GM18508 (cell line): Measurements from ENCODE around the gene TST.

Source experiments
- ATAC-seq: cut with Tn5 transposase; IDR thresholded peaks from one replicate; pipeline ENCODE4 v1.9.1; 2021; ENCODE audit warnings: moderate number of reproducible peaks; ENCODE audit not compliant: insufficient read depth, unreplicated experiment

TST gene

DNA sequence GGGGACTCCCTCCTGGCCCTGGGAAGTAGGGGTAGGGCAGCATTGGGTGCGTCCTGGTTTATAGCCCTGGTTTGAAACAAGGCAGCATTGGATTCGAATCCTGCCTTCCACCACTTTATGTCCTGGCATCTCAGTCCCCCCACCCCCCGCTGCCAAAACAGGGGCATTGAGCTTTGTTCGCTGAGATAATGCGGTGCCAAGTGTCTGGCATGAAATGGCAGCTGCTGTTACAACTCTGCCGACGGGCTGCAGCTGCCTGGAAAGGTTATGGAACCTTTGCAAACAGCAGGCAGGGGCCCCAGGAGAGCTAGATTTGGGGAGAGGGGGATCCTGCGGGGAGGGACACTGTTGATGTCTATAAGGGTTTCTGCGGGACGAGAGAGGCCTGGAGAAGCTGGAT lies 1.9 kb downstream of the TST start:
- ATAC-seq: no peak

DNA sequence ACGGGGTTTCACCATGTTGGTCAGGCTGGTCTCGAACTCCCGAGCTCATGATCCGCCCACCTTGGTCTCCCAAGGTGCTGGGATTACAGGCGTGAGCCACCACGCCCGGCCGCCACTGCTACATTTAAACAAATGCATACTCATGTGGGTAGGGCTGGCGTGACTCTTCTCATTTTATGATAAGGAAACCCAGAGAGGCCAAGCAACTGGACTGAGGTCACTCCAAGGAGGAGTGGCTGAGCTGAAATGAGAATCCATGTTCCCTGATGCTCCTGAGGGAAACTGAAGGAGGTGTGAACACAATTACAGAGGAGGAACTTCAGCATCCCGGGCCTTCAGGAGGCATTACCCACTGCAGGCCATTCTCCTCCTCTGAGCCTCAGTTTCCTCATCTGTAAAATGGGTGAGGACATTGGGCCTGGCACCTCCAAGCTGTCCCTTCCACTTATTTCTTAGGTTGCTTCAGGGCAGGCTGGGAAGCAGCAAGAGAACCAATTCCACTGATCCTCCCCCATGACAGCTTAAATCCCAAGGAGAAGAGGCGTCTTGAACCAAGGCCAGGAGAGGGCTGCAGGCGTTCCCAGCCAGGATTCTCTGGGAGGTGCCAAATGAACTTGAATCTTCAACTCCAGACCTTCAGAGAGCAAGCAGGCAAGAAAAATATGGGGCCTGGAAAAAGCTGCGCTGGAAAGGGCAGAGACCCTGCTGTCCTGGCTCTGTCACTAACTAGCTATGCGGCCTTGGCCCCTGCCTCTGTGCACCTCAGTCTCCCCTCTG lies 2.9 kb downstream of the TST start:
- ATAC-seq: no peak

DNA sequence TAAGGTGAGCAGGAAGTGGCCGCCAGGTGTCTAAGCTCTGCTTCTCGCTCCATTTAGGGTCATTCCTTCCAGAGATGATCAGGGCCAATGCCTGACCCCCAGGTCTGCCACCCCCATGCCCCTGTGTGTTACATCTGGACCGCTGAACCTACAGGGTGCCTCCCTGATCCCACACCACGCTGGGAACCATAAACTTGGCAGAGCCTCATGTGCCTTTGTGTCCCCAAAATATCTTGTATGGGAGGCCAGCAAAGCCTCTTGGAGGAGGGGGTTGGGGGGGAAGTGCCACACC lies 3.7 kb downstream of the TST start:
- no peak for ATAC-seq

DNA sequence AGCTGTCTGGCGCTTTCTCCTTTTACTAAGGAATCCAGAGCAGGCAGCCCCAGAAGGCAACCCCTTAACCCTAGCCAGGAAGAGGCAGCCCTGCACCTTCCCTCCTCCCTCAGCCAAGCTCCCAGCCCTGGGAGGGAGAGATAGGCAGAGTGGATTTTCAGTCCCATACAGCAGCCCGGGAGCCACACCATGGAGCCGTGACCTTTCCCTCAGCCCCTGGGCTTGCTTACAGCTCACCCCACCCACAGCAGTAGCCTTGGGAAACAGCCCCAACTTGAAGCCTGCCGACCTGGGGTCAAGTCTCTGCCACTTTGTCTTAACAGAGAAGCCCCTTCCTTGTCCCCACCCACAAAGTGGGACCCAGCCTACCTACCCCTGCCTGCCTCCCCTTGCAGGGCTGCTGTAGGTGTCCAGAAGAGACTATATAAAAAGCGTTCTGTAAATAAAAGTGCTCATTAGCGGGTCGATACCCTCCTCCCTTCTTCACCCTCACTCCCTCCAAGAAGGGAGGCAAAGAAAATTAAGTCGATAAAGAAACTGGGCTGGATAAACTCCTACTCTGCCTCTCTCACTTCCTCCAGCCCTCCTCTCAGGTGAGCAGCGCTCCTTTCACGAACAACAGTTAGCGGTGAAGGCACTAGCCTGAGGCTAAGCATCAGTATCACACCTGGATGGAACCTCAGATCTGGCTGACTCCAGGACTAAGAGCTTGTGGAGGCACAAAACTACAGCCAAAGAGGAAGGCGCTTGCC lies 4.2 kb downstream of the TST start:
- no peak for ATAC-seq

DNA sequence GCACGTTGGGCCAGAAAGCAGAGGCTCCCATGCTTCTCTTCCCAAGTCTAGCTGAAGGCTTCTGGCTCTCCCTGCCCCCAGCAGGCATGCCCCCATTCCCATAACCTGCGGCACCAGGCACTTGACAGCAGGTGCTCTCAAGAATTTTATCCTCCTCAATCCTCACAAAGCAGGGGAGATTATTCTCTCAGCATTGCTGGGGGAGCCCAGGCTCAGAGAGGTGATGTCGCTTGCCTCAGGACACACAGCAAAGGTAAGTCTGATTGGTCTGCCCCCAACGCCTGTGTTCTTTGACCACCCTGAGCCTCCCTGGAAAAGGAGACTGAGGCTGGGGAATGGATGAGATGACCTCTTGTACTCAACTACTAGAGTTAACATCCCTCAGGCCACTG lies 4.8 kb downstream of the TST start:
- ATAC-seq: no peak

DNA sequence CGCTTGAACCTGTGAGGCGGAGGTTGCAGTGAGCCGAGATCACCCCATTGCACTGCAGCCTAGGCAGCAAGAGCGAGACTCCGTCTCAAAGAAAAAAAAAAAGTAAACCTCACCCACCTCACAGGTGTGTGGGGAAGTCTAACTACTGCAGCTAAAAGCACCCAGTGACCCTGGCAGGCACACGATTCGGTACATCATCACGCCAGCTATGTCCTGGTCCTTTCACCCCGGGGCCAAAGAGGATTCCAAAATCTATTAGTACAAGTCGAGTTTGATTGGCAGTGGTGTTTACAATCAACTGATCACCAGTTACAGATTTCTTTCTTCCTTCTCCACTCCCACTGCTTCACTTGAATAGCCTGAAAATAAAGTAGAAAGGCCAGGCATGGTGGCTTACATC lies 6.3 kb downstream of the TST start:
- ATAC-seq: no peak

DNA sequence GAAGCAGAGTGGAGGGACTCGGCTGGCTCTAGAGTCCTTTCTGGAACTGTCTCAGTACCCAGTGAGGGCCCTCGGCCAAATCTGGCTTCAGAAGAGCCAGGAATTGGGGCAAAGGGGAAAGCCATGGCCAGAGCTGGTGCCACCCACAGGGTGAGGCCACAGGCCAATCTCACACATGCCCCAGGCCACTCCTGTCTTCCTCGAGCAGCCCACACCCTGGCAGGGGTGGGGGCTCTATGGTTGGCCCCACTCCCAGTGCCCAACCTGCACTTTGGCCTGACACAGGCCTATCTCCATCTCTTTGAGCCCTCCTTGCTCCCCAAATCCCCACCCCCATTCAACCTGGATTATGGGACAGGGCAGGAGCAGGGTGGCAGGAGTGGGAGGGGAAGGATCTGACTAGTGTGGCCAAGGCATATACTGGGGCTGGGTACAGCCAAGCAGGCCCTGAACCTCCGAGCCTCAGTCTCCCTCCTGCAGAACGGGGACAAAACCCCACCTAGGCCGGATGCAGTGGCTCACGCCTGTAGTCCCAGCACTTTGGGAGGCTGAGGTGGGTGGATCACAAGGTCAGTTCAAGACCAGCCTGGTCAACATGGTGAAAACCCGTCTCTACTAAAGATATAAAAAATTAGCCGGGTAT lies 6.9 kb downstream of the TST start:
- no peak for ATAC-seq

DNA sequence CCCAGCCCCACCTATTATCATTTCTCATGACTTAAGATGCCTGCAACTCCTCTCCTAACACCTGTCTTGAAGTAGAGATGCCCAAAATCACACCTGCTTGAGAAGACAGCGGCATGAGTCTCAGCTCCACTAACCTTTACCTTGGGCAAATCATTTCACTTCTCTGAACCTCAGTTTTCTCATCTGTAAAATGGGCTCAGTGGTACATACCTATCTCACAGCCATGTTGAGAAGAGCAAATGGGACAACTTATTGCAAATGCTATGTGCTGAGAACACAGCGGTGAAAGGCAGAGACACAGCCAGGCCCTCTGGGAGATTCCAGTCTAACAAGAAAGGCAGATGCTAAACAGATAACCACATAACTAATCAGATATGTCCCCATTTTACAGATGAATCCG lies 7.8 kb downstream of the TST start:
- no peak for ATAC-seq

DNA sequence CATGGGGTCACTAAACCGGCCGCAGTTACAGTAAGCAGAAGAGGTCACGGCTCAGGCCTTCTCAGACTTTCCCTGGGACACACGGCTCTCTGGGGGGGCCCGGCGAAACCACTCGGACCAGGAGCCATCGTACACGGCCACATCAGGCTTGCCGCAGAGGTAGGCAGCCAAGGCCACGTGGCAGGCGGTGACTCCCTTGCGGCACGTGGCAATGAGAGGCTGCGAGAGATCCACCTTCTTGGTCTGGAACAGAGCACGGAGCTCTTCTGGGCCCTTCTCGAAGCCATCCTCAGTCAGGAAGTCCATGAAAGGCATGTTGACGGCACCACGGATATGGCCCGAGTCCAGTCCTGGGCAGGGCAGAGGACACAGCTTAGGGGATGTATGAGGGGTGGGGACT lies 8.3 kb downstream of the TST start:
- ATAC-seq: no peak

DNA sequence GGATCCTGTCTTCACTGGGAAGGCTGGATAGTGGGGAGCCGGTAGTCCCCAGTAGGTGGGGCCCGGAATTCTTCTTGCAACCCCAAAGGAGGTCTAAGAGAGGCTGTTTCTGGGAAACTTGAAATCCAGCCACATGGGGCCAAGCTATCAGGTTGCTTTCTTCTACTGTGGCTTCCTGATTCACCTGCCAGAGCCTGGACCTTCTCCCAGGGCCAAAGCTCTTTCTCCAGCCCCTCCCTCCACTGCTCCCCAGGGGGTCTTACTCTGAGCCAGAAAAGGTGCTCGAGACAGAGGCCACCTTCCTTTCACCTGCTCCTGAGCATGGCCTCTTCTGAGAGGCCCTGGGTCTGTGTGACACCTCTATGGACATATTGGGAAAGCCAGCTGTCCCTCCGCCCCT lies 9.1 kb downstream of the TST start:
- ATAC-seq: no peak

DNA sequence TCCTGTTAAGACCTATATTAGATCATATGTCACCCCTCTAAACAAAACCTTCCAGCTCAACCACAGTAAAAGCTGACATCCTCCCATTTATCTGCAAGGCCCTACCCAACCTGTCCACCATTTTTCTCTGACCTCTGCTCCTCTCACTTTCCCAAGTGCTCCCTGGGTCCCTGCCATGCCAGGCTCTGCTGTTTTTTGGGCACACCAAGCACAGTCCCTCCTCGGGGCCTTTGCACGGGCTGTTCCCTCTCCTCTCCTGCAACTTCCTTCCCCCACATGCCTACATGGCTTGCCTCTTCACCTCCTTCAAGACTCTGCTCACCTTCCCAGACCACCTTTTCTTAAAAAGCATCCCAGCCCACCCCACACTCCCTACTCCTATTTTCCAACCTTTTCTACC lies 9.8 kb downstream of the TST start:
- ATAC-seq: no peak

DNA sequence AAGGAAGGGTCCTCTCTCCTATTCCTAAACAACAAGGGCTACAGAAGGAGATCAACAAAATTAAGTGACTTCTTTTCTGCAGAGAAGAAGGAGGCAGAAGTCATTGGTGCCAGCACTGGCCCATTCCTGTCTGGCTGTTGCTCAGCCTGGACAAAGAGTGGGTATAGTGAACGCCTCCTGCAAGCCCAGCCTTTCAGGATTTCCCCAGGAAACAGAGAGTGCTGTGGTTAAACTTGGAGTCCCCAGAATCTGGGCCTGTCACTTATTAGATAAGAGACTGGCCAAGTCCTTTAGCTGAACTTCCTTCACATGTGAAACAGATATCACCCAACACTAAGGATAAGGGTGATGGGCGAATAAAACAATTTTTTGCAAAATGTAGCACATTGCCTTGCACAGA lies 10.9 kb downstream of the TST start:
- no peak for ATAC-seq

DNA sequence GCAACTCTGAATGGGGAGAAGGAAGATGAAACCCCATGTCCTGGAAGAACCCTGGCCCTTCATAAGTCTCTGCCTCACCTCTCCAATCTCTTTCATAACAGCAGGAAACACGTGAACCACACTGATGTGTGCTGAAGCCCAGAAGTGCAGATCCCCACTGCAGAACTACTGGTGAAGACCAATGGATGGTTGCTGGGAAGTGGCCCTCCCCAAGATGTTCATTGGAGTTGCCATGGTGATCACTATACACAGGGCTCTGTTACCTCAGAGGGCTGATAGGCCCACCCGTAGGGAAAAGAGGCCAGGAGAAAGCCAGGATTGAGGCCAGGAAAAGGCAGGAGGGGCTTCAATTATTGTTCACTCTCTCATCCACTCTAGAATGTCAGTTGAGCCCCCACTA lies 11.6 kb downstream of the TST start:
- ATAC-seq: no peak

DNA sequence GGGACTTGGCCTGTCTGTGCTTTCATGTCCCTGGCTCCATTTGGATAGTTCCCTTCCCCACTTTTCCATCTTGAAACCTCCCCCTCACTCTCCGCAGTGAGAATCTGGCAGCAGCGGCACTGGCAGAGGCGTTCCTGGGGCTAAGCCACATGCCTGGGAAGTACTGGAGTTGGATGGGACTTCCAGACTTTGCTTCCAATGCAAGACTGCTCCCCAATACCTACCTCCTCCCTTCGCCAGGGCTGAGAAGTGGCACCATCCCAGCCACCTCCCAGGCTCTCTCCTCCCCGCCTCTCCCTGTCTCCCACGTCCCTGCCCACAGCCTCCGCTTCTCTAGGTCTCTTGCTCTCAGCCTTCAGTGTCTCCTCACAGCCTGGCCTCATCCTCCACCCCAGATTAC lies 16.6 kb downstream of the TST start:
- ATAC-seq: no peak

DNA sequence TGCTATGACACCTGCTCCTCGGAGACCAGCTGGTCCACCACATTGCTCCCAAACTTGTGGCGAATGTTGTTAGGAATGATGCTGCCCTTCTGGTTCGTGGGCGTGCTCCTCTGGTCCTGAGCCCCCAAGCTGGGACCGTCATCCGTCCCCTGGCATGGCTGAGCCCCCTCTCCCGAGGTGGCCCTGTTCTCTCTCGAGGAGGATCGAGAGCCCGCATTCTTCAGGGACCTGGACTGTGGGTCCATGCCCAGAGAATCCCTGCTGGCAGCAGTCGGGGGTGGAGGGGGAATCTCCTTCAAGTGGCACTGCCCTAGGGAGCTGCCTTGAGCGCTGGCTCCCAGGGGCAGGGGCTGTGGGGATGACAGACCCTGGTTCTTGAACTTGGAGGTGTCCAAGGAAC lies 17.4 kb downstream of the TST start:
- no peak for ATAC-seq

DNA sequence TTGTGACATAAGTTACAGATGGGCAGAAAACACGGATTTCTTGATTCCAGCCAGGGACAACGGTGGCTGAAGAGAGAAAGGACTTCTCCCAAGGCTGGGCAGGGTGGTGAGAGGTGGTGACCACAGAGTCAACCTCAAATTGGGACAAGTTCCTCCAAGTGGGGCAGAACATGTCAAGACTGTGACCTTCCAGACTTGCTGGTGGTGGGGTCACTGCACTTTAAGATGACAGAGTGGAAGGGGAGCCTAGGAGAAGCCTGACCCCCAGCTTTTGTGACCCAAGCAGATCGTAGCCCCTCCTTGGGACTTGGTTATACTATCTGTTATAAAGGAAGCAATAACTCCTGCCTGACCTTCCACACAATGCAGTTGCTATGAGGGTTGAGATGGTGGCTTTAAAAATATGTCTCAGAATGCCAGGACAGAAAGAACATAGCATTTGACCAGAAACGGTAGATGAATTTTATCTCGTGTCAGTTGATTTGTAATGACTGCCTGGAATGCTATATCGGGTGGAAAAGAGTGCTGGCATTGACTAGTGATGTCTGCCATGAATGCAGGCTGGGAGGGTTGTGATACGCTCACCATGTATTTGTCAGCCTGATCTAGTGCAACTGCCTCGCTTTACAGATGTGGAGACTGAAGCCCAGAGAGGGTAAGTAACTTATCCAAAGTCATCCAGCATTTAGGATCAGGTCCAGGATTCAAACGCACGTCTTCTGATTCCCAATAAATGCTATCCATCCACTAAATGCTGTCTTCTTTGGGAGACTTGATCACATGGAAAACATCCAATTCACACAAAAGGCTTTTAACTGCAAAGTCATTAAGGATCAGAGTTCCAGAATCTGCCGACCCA lies 18.3 kb downstream of the TST start:
- ATAC-seq: no peak

DNA sequence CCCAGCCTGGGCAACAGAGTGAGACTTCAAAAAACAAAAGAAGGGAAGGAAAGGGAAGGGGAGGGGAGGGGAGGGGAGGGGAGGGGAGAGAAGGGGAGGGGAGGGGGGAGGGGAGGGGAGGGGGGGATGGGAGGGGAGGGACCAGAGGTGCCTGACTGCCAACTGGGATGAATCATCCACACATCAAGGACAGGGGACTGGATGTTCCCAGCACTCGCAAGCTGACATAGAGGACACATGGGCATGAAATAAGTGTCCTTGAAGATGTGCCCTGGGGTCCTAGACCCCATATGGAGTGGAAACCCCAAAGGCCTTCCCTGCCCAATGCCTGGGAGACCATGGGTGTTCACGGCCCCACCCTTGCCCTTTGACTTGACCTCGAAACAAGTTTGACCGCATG lies 19.8 kb downstream of the TST start:
- ATAC-seq: no peak

DNA sequence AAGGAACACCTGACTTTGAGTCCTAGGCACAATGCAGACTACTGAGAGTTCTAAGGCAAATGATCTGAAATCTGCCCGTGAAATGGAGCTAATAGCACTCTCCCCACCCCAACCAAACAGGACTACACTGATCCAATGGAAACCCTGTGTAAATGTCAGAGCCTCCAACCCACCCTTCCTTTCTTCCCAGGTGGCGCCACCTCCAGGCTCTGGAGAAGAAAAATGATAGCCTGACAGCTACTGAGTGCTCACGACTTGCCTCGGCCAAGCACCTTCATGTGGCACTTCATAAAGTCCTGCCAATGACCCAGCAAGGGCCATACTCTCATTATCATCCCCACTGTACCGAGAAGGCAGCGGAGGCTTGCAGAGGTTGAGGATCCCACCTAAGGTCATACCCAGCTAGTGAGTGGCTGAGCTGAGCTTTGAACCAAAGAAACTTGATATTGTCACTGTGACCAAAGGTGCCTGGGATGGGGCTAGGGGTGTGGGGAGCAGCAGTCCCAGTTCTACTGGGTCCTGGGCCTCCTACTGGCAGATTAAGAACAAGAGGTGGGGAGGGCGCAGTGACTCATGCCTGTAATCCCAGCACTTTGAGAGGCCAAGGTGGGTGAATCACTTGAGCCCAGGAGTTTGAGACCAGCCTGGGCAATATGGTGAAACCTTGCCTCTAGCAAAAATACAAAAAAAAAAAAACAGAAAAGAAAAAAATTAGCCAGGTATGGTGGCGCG lies 20.5 kb downstream of the TST start:
- ATAC-seq: no peak

DNA sequence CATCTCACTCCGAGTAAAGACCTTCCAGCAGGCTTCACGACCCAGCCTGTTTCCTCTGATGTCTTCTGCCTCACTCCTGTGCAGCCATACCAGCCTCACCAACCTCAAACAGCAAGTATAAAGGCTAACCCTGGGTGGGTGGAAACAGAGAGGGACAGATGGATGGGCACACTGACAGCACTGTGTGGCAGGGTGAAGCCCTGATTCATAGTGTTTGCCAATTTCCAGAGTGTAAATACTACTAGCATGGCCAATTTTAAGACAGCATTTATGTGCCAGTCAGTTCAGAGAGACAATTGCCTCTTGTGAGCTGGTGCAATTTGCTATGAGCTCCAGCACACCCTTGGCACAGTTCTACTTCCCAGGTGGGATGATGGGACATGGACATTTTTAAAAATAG lies 21.5 kb downstream of the TST start:
- ATAC-seq: no peak

DNA sequence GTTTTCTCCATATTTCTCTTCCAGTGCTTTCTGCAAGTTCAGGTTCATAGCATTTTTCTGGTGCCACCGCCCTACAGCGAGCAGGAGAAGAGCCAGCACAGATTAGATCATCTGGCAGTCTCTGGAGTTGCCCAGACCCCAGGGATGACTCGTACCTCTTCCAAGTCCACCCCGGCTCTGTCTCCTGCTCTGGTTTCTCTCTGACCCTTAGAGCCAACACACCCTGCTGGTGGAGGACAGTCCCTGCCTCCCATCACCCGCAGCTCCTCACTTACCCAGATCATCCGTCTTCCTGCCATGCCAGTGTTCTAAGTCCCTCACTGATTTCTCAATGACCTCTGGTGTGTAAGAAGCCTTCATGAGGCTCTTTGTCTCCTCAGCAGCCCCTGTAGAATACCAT lies 28.0 kb downstream of the TST start:
- no peak for ATAC-seq
